ENCODE measurements around the gene C17orf75. TPM values are rescaled to one million over a fixed set of nuclear protein-coding genes. Genes with fewer than 3 reads are reported as not detected.

Gene C17orf75
- total and polyA plus RNA-seq, 10 of the 15 experiments (the other 5 are each of a cell fraction or from before 2014, with no cell fraction given), result 21.7 to 53.0 (median 27.3) TPM

DNA sequence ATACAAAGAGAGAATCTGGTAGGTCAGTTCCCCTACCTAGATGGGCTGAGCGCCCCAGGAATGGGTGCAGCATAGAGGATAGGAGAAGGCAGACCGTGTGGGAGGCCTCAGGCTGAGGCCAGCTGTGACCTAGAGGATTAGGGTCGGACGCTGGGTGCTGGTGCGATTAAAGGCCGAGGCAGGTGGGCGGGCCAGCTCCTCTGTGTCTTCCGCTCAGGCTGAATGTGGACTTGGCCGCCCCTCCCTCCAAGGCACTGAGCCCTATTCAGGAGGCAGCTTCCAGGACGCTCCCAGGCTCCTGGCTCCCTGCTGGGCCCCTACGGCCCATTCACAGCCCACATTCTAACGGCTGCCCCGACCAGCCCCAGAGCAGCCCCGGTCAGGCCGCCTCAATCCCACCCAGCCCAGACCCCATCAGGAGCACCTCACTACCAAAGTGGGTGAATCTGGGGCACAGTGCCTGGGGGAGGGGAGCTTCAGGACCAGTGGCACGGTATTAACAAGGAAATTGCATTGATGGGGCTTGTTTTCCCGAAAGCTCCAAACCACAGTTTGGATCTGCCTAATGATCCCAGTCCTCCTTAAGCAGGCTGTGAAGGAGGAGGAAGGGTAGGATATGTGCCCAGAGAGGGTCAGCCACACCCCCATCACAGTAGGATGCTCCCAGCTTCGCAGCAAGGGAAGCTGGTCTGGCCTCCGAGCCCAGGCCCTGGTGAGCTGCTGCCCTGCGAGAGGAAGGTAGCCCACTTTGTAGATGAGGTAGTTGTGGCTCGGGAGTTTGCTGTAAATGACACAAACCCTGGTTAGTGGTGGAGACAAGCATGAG is 61.9 kb downstream of the C17orf75 start:
- H3K27me3 ChIP-seq (replicated peaks in 1 of 2; ENCODE audit: control insufficient read depth in 2 of 2, insufficient read depth in 2 of 2, low read length in 1 of 2), result peaks cover 0 to 5% of the 10 kb centered on the region in 2 experiments; a peak in 1 of 4 replicates
- H3K4me2 ChIP-seq (ENCODE audit: control insufficient read depth, insufficient read depth), result no peak overlapping the region
- no TSS peak for BruUV-seq (replicated peaks)
- no peaks in the 10 kb centered on the region for H3K36me3 ChIP-seq (ENCODE audit: control insufficient read depth in 2 of 2, insufficient read depth in 2 of 2, low read length in 1 of 2)
- no peak overlapping the region for H3K27ac ChIP-seq (ENCODE audit: control insufficient read depth, insufficient read depth)
- RAD21 ChIA-PET (ENCODE audit: unreplicated experiment), result no interaction called here
- ATAC-seq (no peak), DNase-seq (ENCODE audit: low read depth, low spot score) (no peak), FAIRE-seq (no peak)
- SMC1A ChIA-PET (ENCODE audit: uncharacterized antibody, unreplicated experiment), result no interaction called here
- no peak for TF ChIP-seq KAT2A (conservative IDR thresholded peaks at IDR 0.05; ENCODE audit: control insufficient read depth, low read depth, low read length)
- no peak for TF ChIP-seq TBL1XR1 (IDR thresholded peaks at IDR 0.05; ENCODE audit: low read depth, low read length)
- TF ChIP-seq DPF2 (IDR thresholded peaks at IDR 0.05), result no peak
- no peak for TF ChIP-seq ATF7 (IDR thresholded peaks at IDR 0.05; ENCODE audit: low read depth)
- no peak for TF ChIP-seq CTCF (IDR thresholded peaks at IDR 0.05 in 2 of 3, conservative IDR thresholded peaks at IDR 0.05 in 1 of 3; ENCODE audit: control insufficient read depth in 2 of 3, extremely low read depth in 1 of 3, insufficient read depth in 1 of 3, low read depth in 3 of 3, low read length in 3 of 3)
- no peak for TF ChIP-seq E2F8 (IDR thresholded peaks at IDR 0.05; ENCODE audit: low read depth, partially characterized antibody)
- no peak for TF ChIP-seq STAT1 (conservative IDR thresholded peaks at IDR 0.05)
- TF ChIP-seq EP300 (IDR thresholded peaks at IDR 0.05; ENCODE audit: borderline replicate concordance in 1 of 2, control insufficient read depth in 1 of 2, low read depth in 2 of 2, low read length in 2 of 2), result no peak
- no peak for TF ChIP-seq RAD21 (IDR thresholded peaks at IDR 0.05; ENCODE audit: insufficient read depth, low read depth, low read length)
- no peak for TF ChIP-seq IKZF2 (IDR thresholded peaks at IDR 0.05)
- no peak for TF ChIP-seq NRF1 (conservative IDR thresholded peaks at IDR 0.05; ENCODE audit: low read depth, low read length)
- TF ChIP-seq SUZ12 (IDR thresholded peaks at IDR 0.05; ENCODE audit: unreplicated experiment), result no peak
- no peak for TF ChIP-seq GATAD2B (conservative IDR thresholded peaks at IDR 0.05; ENCODE audit: low read depth)
- no peak for TF ChIP-seq BCLAF1 (IDR thresholded peaks at IDR 0.05)
- no peak for TF ChIP-seq FOS (IDR thresholded peaks at IDR 0.05; ENCODE audit: borderline replicate concordance, extremely low read depth, insufficient read length)
- POLR2A ChIA-PET, result no interaction called here
- in situ Hi-C loops (cut with MboI) (no loop called here), intact Hi-C loops (cut with micrococcal nuclease; ENCODE audit: unreplicated experiment) (no loop called here)
- no peaks in the 10 kb centered on the region for H3K9me3 ChIP-seq (replicated peaks; ENCODE audit: control insufficient read depth, insufficient read depth, low read length)
- H3K4me1 ChIP-seq (ENCODE audit: control insufficient read depth, insufficient read depth, low read length), result peaks cover 8% of the 10 kb centered on the region; the same call in 1 of the 2 replicates
- no peak overlapping the region for H3K4me3 ChIP-seq
- no peaks in the 10 kb centered on the region for H3K79me2 ChIP-seq (ENCODE audit: control insufficient read depth, insufficient read depth, low read length)
- H4K20me1 ChIP-seq (ENCODE audit: control insufficient read depth, insufficient read depth), result no peaks in the 10 kb centered on the region
- WGBS (ENCODE audit: insufficient coverage, insufficient replicate concordance, low lambda C conversion rate, missing lambda C conversion rate), result 54% methylated on average over 21 of the region's 21 CpGs
- no peak overlapping the region for H2AFZ ChIP-seq (ENCODE audit: control insufficient read depth, low read depth, low read length)
- CTCF ChIA-PET, result no interaction called here
- H3K9ac ChIP-seq (ENCODE audit: control insufficient read depth, insufficient read depth, low read length), result no peak overlapping the region
